GM23338 (cell line): ENCODE data around the gene ESPN. TPM values are rescaled to one million over a fixed set of nuclear protein-coding genes. Genes with fewer than 3 reads are reported as not detected.

Experiments used
- ATAC-seq: fragments of 200-7000 bp; cut with Tn5 transposase; 3 replicates; pipeline ENCODE4 v1.9.1; 2020
- DNase-seq: peaks from one replicate; pipeline ENCODE4 v3.0.0-alpha.2; 2015; ENCODE audit warnings: low spot score
- H2AFZ ChIP-seq: fragments of 200-600 bp; sonication (generic); 2 replicates; pipeline ENCODE4 v1.8.0; 2016; ENCODE audit warnings: antibody characterized with exemption, mild to moderate bottlenecking, moderate library complexity
- H3F3A ChIP-seq: fragments of 200-600 bp; sonication (generic); replicated peaks from 2 replicates; pipeline ENCODE4 v1.8.0; 2017; ENCODE audit warnings: antibody characterized with exemption, mixed run types, low read depth
- H3K27ac ChIP-seq: fragments of 200-600 bp; sonication (generic); 2 replicates; pipeline ENCODE4 v1.6.1; 2016; ENCODE audit warnings: low read depth
- H3K27me3 ChIP-seq: fragments of 200-600 bp; sonication (generic); 2 replicates; pipeline ENCODE4 v1.8.0; 2016; ENCODE audit warnings: mild to moderate bottlenecking, mixed run types, moderate library complexity; ENCODE audit not compliant: insufficient read depth
- H3K36me3 ChIP-seq: fragments of 200-600 bp; sonication (generic); 2 replicates; pipeline ENCODE4 v1.8.0; 2016; ENCODE audit warnings: mild to moderate bottlenecking; ENCODE audit not compliant: insufficient read depth
- H3K4me1 ChIP-seq: fragments of 200-600 bp; sonication (generic); 2 replicates; pipeline ENCODE4 v1.8.0; 2016; ENCODE audit warnings: mild to moderate bottlenecking, moderate library complexity; ENCODE audit not compliant: insufficient read depth
- H3K4me2 ChIP-seq: fragments of 200-600 bp; sonication (generic); 2 replicates; pipeline ENCODE4 v1.7.1; 2017; ENCODE audit warnings: mixed run types
- H3K4me3 ChIP-seq: fragments of 200-600 bp; sonication (generic); 2 replicates; pipeline ENCODE4 v1.6.1; 2016; ENCODE audit warnings: mixed run types
- H3K79me2 ChIP-seq: fragments of 200-600 bp; sonication (generic); replicated peaks from 2 replicates; pipeline ENCODE4 v1.8.0; 2017; ENCODE audit warnings: mild to moderate bottlenecking; ENCODE audit not compliant: insufficient read depth
- H3K9me2 ChIP-seq: fragments of 200-600 bp; sonication (generic); 2 replicates; pipeline ENCODE4 v1.8.0; 2017; ENCODE audit not compliant: insufficient read depth
- H4K20me1 ChIP-seq: fragments of 200-600 bp; sonication (generic); replicated peaks from 2 replicates; pipeline ENCODE4 v1.8.0; 2017; ENCODE audit warnings: mild to moderate bottlenecking; ENCODE audit not compliant: insufficient read depth
- H3K27ac Mint-ChIP-seq: 2 replicates; pipeline ENCODE4 v1.8.0; 2020; ENCODE audit warnings: inconsistent platforms, mild to moderate bottlenecking, moderate library complexity, mixed read lengths
- H3K27me3 Mint-ChIP-seq: 3 replicates; pipeline ENCODE4 v1.8.0; 2022; ENCODE audit warnings: low read depth, mild to moderate bottlenecking, moderate library complexity, mixed read lengths, inconsistent platforms; ENCODE audit not compliant: insufficient read depth, poor library complexity
- H3K36me3 Mint-ChIP-seq: 3 replicates; pipeline ENCODE4 v1.8.0; 2021; ENCODE audit warnings: low read depth, mild to moderate bottlenecking, inconsistent platforms, moderate library complexity, mixed read lengths
- H3K4me1 Mint-ChIP-seq: 3 replicates; pipeline ENCODE4 v1.8.0; 2020; ENCODE audit warnings: mild to moderate bottlenecking, inconsistent platforms, mixed read lengths
- H3K4me3 Mint-ChIP-seq: 3 replicates; pipeline ENCODE4 v1.8.0; 2021; ENCODE audit warnings: moderate library complexity, mild to moderate bottlenecking, inconsistent platforms, mixed read lengths
- H3K9me3 Mint-ChIP-seq: 3 replicates; pipeline ENCODE4 v1.8.0; 2020; ENCODE audit warnings: moderate library complexity, mild to moderate bottlenecking, inconsistent platforms, mixed read lengths
- CREB1 ChIP-seq: fragments of 250-450 bp; sonication (Bioruptor Pico); IDR thresholded peaks from 2 replicates; pipeline ENCODE4 v1.5.0; 2020; ENCODE audit warnings: low read depth, mild to moderate bottlenecking, moderate library complexity
- CTCF ChIP-seq, 2 experiments: fragments of 200-600 bp in 1 of 2; sonication (generic) in 1 of 2; conservative IDR thresholded peaks; 2 replicates each; pipeline versions ENCODE4 v1.5.1 to v1.6.1; 2016 to 2017; ENCODE audit warnings: antibody characterized with exemption in 2 of 2, low read depth in 2 of 2, mild to moderate bottlenecking in 2 of 2, moderate library complexity in 1 of 2
- ETS1 ChIP-seq: IDR thresholded peaks from 2 replicates; pipeline ENCODE4 v1.6.1; 2016; ENCODE audit warnings: antibody characterized with exemption
- EZH2 ChIP-seq: fragments of 200-600 bp; sonication (generic); IDR thresholded peaks from one replicate; pipeline ENCODE4 v1.8.0; 2017; ENCODE audit warnings: antibody characterized with exemption, mild to moderate bottlenecking, low read depth; ENCODE audit not compliant: unreplicated experiment
- EZH2phosphoT487 ChIP-seq: fragments of 200-600 bp; sonication (generic); IDR thresholded peaks from one replicate; pipeline ENCODE4 v1.8.1; 2018; ENCODE audit warnings: antibody characterized with exemption; ENCODE audit not compliant: unreplicated experiment
- JUNB ChIP-seq: IDR thresholded peaks from one replicate; pipeline ENCODE4 v1.6.1; 2016; ENCODE audit warnings: antibody characterized with exemption; ENCODE audit not compliant: unreplicated experiment
- NANOG ChIP-seq: IDR thresholded peaks from 2 replicates; pipeline ENCODE4 v1.6.1; 2016; ENCODE audit warnings: antibody characterized with exemption, borderline replicate concordance
- POLR2AphosphoS5 ChIP-seq: IDR thresholded peaks from 2 replicates; pipeline ENCODE4 v1.6.1; 2016; ENCODE audit warnings: antibody characterized with exemption, low read depth
- REST ChIP-seq: IDR thresholded peaks from one replicate; pipeline ENCODE4 v1.6.1; 2018; ENCODE audit warnings: antibody characterized with exemption; ENCODE audit not compliant: unreplicated experiment
- STAT1 ChIP-seq: IDR thresholded peaks from one replicate; pipeline ENCODE4 v1.6.1; 2016; ENCODE audit warnings: antibody characterized with exemption; ENCODE audit not compliant: unreplicated experiment
- ZNF114 ChIP-seq: fragments of 250-450 bp; sonication (Bioruptor Pico); IDR thresholded peaks from 2 replicates; pipeline ENCODE4 v1.5.0; 2020; ENCODE audit warnings: mild to moderate bottlenecking, moderate library complexity
- ZNF331 ChIP-seq: fragments of 250-450 bp; sonication (Bioruptor Pico); IDR thresholded peaks from 2 replicates; pipeline ENCODE4 v1.5.0; 2020; ENCODE audit warnings: low read depth, mild to moderate bottlenecking, moderate library complexity
- ZNF462 ChIP-seq: fragments of 250-450 bp; sonication (Bioruptor Pico); IDR thresholded peaks from 2 replicates; pipeline ENCODE4 v1.5.0; 2020; ENCODE audit warnings: mild to moderate bottlenecking, moderate library complexity
- polyA plus RNA-seq: library from polyadenylated mRNA; unstranded; fragments of >200 nt; fragmentation: Nextera tagmentation; extraction: Ambion mirVana; gene quantifications from 2 replicates; pipeline ENCODE4 v1.2.1, GENCODE V29; 2016
- total RNA-seq: library from RNA; depleted of rRNA; stranded (reverse); fragments of >200 nt; shearing (Covaris generic); gene quantifications from 2 replicates; pipeline ENCODE4 v1.2.3, GENCODE V29; 2014

ESPN gene
- total and polyA plus RNA-seq, 2 experiments from 2014 or later = 12.2 to 13.6 TPM

- Histone ChIP-seq H3K36me3 (no peaks in the 10 kb centered on the region), H3K4me2 (no peak overlapping the region), H3K27me3 (peaks cover 47% of the 10 kb centered on the region), H3K4me1 (no peaks in the 10 kb centered on the region; the same call in 1 of the 2 replicates), H3K4me3 (no peak overlapping the region), H3K79me2 (no peaks in the 10 kb centered on the region), H4K20me1 (no peaks in the 10 kb centered on the region), H3F3A (0 out of 2 replicates have a peak, but pooled peaks cover 12% of the 10 kb centered on the region), H2AFZ (no peak overlapping the region), H3K27ac (no peak overlapping the region), H3K9me2 (no peaks in the 10 kb centered on the region)
- H3K4me1 Mint-ChIP-seq = peaks cover 23% of the 10 kb centered on the region; the same call in 2 of the 3 replicates
- no peak overlapping the region for H3K27ac Mint-ChIP-seq
- H3K36me3 Mint-ChIP-seq = no peaks in the 10 kb centered on the region
- no peaks in the 10 kb centered on the region for H3K9me3 Mint-ChIP-seq
- peaks cover 57% of the 10 kb centered on the region for H3K27me3 Mint-ChIP-seq
- TF ChIP-seq ZNF331 (CRISPR knock-in tag) (no peak), EZH2 (no peak), JUNB (no peak), ZNF462 (no peak), ETS1 (no peak), REST (no peak), CREB1 (CRISPR knock-in tag) (no peak), STAT1 (no peak), ZNF114 (CRISPR knock-in tag) (no peak), CTCF (conservative IDR thresholded peaks at IDR 0.05; ENCODE audit: low read depth in 2 of 2) (no peak), EZH2phosphoT487 (no peak), NANOG (no peak), POLR2AphosphoS5 (no peak)
- DNase-seq (no peak), ATAC-seq (no peak)
- H3K4me3 Mint-ChIP-seq = no peak overlapping the region
Observed at GRCh38 chr1:6427441-6428390, 3.1 kb downstream of the ESPN start.
